Mammary epithelial cell (primary cell): ENCODE data around the gene IL1B.

Experiments
- EZH2 ChIP-seq: IDR thresholded peaks from 2 replicates; pipeline ENCODE4 v1.6.1; 2012; ENCODE audit warnings: low read length, inconsistent platforms, borderline replicate concordance
- TF ChIP-seq, protein P1 (sequence below), 2 donors: IDR thresholded peaks in 1 of 2; conservative IDR thresholded peaks in 1 of 2; 2 replicates each; pipeline ENCODE4 v1.5.1; 2011 to 2012; ENCODE audit warnings: inconsistent platforms in 2 of 2, low read length in 2 of 2, mild to moderate bottlenecking in 2 of 2, control low read depth in 1 of 2, low read depth in 1 of 2; ENCODE audit not compliant: insufficient read depth in 1 of 2; ENCODE audit errors: extremely low read depth in 1 of 2

DNA sequence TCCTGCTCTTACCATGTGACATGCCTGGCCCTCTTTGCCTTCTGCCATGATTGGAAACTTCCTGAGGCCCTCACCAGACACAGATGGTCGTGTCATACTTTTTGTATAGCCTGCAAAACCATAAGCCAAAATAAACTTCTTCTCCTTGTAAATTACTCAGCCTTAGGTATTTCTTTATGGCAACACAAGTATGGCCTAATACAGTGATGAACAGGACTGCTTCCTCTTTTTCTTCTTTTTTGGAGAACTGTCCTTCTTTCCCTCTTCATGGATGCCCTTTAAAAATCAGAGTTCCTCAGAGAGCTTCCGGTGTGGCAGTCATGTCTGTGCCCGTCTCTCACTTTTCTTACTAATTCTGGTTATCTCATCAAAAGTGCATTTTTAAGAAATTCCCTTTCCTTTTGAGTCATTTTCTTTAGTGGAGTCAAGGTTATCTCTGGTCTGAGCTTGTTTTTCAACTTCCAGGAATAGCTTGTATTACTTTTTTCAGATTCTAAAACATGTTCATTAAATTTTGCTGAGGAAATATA is 43.1 kb downstream of the IL1B start:
- TF ChIP-seq, protein P1, sequence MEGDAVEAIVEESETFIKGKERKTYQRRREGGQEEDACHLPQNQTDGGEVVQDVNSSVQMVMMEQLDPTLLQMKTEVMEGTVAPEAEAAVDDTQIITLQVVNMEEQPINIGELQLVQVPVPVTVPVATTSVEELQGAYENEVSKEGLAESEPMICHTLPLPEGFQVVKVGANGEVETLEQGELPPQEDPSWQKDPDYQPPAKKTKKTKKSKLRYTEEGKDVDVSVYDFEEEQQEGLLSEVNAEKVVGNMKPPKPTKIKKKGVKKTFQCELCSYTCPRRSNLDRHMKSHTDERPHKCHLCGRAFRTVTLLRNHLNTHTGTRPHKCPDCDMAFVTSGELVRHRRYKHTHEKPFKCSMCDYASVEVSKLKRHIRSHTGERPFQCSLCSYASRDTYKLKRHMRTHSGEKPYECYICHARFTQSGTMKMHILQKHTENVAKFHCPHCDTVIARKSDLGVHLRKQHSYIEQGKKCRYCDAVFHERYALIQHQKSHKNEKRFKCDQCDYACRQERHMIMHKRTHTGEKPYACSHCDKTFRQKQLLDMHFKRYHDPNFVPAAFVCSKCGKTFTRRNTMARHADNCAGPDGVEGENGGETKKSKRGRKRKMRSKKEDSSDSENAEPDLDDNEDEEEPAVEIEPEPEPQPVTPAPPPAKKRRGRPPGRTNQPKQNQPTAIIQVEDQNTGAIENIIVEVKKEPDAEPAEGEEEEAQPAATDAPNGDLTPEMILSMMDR (conservative IDR thresholded peaks at IDR 0.05 in 1 of 2, IDR thresholded peaks at IDR 0.05 in 1 of 2; ENCODE audit: extremely low read depth in 1 of 2, insufficient read depth in 1 of 2, low read depth in 1 of 2, low read length in 2 of 2): no peak
- no peak for TF ChIP-seq EZH2
